Esophagus mucosa (tissue), 1 donor: ENCODE data around the gene SPACA4. TPM values are rescaled to one million over a fixed set of nuclear protein-coding genes. Genes with fewer than 3 reads are reported as not detected.
"Not testable (repeated sequence)": the region's sequence is repeated elsewhere in the genome, so short reads cannot be mapped to it uniquely, and the experiment has no call there.

Source experiments
- ATAC-seq: fragments of 200-7000 bp; cut with Tn5 transposase; one replicate; pipeline ENCODE4 v1.9.1; 2020
- total RNA-seq: library from RNA; stranded (reverse); gene quantifications from one replicate; pipeline ENCODE4 v1.2.4, GENCODE V29; 2023
- donor health status: DM: yes; HTN: yes; CAD: no.

Gene SPACA4, protein sequence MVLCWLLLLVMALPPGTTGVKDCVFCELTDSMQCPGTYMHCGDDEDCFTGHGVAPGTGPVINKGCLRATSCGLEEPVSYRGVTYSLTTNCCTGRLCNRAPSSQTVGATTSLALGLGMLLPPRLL
- total RNA-seq, result 0.64 TPM

DNA sequence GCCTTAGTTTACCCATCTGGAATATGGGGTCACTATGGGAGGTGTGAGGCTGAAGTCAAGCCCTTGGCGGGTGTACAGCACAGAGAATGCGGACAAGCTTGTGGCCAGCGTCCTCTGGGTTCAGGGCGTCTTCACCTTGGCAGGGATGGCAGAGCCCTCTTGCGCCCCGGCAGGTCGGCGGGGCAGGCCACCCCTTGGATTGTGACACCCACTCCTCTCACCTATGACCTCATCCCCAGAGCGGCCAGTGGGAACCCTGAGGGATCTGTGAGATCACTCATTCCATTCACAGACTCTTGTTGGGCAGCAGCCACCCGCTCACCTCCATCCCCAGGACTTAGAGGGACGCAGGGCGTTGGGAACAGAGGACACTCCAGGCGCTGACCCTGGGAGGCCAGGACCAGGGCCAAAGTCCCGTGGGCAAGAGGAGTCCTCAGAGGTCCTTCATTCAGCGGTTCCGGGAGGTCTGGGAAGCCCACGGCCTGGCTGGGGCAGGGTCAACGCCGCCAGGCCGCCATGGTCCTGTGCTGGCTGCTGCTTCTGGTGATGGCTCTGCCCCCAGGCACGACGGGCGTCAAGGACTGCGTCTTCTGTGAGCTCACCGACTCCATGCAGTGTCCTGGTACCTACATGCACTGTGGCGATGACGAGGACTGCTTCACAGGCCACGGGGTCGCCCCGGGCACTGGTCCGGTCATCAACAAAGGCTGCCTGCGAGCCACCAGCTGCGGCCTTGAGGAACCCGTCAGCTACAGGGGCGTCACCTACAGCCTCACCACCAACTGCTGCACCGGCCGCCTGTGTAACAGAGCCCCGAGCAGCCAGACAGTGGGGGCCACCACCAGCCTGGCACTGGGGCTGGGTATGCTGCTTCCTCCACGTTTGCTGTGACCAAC, at the start of gene SPACA4:
SPACA4 (plus strand) TSS at position 280 of the 896 bp plus-strand sequence; CDS start at position 517, 237 bp downstream.
- peak; percentile 15 for ATAC-seq

DNA sequence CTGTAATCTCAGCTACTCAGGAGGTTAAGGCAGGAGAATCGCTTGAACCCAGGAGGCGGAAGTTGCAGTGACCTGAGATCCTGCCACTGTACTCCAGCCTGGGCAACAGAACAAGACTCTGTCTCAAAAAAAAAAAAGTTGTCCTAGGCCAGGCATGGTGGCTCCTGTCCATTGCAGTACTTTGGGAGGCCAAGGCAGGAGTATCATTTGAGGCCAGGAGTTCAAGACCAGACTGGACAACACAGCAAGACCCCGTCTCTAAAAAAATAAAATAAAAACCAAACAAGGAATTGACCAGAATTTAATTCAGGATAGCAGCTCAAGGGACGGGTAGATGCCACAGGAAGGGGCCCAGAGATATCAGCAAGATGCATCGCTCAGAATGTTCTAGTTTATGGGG, 49.7 kb upstream of the SPACA4 start:
- ATAC-seq, result no peak

DNA sequence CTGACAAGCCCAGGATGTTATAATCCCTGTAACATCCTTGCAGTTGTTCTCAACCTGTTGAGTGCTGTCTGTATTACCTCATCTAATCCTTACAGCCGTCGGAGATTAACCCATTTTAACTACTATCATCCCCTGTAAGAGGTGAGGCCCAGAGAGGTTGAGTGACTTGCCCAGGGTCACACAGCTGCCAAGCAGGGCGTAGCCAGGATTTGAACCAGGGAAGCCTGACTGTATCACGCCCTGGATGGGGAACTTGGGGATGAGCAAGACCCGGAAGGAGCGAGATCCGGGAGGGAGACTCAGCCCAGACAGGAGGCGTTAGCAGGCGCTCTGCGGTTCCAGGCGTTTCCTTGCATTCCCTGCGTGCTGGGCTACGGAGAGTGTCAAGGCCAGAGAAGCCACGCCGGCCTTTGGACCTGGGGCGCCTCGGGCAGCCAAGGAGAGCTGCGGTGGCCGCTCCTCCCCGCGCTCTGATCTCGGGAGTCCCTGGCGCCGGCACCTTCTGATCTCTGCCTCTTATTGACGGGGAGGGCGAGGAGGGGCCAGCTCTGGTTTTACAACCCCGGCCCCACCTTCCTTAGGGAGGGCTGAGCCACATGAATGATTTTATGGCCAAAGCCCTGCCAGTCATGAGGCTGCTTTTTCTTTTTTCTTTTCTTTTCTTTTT, 48.4 kb upstream of the SPACA4 start:
- ATAC-seq, result peak; percentile 88

DNA sequence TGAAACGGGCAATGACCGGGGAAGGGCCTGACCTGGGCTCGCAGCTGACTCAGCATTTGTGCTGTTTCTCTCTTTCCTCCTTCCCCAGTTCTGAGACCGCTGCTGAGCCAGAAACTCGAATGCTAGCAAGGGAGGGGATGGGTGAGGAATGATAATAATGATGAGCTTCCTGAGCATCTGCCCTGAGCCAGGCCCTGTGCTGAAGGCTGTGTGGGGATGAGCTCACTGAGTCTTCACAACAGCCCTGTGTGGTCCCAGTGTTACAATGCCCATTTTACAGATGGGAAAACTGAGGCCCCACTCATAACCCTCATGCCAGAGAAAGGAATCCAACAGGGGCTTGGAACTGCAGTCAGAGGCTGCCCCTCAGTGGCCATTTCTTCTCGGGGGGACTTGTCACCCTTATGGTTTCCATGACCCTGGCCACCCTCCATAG, 46.4 kb upstream of the SPACA4 start:
- ATAC-seq, result no peak

DNA sequence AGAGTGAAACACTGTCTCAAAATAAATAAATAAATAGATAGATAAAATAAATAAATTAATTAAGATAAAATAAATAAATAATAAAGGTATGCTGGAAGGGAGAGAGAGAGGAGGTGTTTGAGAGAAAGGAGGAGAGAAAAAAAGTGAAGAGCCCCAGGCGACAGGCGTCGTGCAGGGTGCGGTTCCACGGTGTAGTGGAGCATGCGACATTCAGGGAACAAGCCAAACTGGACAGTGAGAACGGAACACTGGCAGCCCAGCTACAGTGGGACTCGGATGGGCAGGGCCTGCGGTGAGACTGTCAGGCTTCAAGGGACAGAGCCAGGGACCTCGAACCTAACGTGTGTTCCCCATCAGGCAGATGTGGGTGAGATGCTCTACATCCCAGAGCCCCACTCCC, 45.1 kb upstream of the SPACA4 start:
- ATAC-seq, result no peak

DNA sequence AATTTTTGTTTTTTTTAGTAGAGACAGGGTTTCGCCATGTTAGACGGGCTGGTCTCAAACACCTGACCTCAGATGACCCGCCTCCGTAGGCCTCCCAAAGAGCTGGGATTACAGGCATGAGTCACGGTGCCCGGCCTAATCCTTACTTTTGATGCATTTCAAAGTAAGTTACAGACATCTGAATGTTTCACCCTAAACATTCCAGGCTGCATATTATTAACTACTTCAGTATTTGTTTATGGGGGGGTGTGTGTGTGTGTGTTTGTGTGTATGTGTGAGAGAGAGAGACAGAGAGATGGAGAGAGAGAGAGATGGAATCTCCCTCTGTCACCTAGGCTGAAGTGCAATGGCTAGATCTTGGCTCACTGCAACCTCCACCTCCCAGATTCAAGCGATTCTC, 41.5 kb upstream of the SPACA4 start:
- ATAC-seq, result peak; percentile 59

DNA sequence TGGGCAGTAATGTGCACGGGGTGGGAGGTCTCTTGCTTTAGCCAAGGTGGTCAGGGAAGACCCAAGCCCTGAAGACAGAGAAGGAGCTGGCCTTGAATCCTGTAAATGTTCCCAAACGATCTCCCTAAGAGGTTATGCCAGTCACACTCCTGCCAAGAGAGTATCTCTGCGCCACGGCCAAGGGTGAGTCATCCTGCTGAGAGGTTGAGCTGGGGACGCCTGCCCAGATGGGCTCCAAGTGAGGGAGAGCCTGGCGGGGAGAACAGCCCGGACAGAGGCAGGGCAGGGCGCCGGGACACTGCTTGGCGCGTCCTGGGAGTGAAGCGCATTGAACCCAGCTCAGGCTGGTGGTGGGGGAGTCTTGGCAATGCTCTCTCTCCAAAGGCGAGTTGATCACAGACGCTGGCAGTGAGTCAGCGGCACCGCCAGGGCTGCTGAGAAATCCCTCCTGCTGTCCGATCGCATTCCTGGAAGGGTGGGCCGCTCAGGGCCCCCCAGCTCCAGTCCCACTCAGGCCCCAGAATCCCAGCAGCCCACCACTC, 38.1 kb upstream of the SPACA4 start:
- ATAC-seq, result peak; percentile 85

DNA sequence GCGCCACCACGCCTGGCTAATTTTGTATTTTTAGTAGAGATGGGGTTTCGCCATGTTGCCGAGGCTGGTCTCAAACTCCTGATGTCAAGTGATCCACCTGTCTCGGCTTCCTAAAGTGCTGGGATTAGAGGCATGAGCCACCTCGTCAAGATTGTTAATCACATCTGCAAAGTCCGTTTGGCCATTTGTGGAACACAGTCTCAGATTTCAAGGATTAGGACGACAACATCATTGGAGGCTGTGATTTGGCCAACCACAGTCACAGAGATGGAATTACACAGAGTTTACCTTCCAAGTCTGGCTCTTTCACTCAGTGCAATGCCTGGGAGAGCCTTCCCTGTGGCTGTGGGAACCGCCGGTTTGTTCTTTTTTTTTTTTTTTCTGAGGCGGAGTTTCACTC, 36.7 kb upstream of the SPACA4 start:
- ATAC-seq, result no peak

DNA sequence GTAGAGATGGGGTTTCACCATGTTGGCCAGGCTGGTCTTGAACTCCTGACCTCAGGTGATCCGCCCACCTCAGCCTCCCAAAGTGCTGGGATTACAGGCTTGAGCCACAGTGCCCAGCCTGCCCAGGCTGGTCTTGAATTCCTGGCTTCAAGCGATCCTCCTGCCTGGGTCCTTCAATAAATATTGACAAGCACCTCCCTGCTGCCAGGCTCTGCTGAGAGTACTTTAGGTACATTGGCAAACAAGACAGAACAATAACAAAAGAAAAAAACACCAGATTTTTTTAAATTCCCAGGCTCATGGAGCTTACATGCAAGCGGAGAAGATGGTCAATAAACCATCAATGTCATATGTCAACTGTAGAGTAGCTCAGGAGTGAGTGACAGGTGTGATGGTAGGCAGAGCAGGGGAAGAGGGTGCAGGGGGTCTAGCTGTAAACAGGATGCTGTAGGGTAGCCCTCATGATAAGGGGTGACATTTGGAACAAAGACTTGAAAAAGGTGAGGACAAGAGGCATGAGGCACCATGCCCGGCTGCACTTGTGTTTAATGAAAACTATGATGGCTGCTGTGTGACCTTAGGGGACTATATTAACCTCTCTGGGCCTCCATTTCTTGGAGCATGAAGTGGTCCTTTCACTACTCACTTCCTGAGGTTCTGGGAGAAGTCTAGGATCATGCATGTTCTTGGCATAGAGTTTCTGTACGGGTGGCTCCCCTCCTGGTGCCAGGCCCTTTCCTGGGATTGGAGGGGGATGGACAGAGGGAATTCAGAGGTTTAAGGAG, 35.0 kb upstream of the SPACA4 start:
- no peak for ATAC-seq

DNA sequence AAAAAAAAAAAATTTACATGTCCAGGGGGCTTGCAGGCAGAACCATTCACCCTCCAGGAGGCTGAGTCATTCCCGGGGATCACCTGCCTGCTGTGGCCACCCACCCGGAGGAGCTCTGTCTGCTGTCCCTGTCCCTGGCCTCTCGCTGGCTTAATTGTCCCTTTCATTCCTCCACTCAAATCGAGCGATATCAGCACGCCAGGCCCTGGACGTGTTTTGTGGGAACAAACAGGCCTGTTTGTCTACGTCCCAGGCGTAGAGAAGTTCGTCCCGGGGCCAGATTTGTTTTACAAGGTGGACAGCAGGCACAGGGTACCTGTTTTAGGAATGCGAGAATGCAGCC, 33.4 kb upstream of the SPACA4 start:
- no peak for ATAC-seq

DNA sequence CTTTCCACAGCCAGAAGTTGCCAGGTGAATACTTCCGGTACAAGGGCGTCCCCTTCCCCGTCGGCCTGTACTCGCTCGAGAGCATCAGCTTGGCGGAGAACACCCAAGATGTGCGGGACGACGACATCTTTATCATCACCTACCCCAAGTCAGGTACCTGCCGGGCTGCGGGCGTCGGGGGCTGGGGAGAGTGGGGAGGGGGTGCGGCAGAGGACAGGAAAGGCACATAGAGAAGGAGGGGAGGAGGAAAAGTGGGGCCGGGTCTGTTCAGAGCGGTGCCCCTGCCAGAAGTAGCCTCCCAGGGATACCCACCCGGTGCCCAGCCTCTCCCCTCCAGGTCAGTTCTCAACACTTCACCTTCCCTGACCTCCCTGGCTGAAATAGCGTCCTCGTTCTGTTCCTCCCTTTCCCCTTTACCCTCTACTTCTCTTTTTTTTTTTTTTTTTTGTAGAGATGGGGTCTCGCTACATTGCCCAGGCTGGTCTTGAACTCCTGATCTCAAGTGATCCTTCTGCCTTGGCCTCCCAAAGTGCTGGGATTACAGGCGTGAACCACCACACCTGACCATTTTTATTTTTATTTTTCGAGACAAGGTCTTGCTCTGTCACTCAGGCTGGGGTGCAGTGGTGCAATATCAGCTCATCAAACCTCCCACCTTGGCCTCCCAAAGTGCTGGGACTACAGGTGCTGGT, 30.5 kb upstream of the SPACA4 start:
- ATAC-seq, result no peak

DNA sequence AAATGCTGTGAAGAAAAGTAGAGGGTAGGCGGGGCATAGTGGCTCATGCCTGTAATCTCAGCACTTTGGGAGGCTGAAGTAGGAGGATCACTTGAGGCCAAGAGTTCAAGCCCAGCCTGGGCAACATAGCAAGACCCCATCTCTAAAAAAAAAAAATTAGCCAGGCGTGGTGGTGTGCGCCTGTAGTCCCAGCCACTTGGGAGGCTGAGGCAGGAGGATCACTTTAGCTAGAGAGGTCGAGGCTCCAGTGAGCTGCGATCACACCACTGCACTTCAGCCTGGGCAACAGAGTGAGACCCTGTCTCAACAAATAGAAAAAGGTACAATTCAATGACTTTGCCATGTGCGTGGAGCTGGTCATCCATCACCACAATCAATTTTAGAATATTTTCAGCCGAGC, 28.6 kb upstream of the SPACA4 start:
- not testable (repeated sequence) for ATAC-seq

DNA sequence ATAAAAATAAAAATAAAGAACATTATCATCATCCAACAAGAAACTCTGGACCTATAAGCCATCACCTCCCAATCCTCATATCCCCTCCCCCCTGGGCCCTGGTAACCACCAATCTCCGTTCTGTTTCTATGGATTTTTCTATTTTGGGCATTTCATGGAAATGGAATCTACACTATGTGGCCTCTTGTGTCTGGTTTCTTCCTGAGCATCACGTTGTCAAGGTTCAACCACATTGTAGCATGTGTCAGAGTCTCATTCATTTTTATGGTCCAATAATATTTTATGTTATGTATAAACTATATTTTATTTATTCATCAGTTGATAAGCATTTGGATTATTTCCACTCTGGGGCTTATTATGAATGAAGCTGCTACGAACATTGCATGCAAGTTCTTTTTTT, 27.7 kb upstream of the SPACA4 start:
- ATAC-seq, result no peak

DNA sequence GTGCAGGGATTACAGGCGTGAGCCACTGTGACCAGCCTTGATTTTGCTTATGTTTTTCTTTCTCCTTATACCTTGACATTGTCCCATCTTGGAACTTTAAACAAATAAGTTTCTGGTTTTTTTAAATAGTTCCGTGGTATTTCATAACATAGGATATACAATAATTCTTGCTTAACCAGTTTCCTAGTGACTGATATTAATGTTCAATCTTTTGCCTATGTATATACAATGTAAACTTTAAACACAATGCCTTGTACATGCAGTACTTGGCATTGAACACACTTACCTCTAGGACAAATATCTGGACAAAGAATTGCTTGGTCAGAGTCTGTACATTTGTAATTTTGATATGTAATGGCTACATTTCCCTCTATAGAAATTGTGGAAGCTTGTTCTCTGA, 24.4 kb upstream of the SPACA4 start:
- ATAC-seq, result peak; percentile 49

DNA sequence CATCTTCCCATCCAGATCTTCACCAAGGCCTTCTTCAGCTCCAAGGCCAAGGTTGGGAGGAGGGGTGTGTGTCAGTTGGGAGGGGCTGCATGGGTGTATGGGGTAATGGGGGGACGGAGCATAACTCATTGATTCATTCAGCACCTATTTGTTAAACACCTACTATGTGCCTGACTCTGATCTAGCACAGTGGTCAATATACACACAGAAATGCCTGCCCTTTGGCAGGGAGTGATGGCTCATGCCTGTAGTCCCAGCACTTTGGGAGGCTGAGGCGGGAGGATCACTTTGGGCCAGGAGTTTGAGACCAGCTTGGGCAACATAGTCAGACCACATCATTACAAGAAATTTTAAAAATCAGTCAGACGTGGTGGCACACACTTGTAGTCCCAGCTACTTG, 19.2 kb upstream of the SPACA4 start:
- no peak for ATAC-seq

DNA sequence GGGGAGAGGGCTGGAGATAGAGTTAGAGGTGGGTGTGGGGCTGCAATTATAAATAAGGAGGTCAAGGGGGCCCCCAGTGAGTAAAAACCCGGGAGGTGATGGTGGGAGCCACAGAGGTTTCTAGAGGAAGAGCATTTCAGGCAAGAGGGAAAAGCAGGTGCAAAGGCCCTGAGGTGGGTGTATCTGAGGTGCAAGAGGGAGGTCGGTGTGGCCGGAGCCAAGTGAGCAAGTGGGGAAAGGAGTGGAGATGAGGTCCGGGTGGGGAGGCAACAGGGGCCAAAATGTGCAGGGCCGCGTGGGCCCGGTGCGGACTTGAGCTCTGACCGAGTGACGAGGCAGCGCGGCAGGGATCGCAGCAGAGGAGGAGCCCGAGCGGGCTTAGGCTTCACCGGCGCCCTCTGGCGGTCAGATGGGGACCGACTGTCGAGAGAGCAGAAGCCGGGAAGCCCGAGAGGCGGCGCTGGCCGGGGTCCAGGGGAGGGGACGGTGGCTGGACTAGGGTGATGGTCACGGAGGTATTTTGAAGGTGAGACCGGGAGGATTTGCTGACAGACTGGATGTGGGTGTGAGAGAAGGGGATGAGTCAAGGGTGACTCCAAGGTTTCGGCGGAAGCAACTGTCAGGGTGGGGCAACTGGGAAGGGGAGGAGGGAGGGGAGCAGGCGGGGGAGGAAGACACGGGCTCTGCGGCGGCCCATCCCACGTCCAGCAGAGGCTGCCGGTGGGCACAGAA, 17.7 kb upstream of the SPACA4 start:
- peak; percentile 88 for ATAC-seq

DNA sequence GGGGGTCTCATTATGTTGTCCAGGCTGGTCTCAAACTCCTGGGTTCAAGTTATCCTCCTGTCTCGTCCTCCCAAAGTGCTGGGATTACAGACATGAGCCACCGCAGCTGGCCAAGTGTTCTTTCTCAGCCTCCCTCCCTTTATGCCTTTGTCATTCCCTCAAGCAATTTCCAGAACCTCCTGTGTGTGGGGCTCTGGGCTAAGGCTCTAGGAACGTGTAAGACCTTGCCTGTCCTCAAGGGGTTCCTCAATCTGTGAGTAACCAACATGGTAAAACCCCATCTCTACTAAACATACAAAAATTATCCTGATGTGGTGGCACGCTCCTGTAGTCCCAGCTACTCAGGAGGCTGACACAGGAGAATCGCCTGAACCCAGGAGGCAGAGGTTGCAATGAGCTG, 15.5 kb upstream of the SPACA4 start:
- ATAC-seq, result no peak

DNA sequence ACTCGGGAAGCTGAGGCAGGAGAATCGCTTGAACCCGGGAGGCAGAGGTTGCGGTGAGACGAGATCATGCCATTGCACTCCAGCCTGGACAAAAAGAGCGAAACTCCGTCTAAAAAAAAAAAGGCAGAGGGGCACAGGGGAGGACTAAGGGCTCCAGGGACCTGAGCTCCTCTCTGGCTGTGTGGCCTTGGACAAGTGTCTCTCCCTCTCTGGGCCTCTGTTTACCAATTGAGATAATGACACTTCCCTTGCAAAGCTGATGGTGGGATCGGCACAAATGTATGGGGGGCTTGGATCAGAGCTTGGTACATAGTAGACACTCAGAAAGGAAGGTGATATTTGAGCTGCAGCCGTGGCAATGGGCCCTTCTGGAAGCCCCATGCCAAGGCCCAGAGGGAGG, 11.4 kb upstream of the SPACA4 start:
- no peak for ATAC-seq

DNA sequence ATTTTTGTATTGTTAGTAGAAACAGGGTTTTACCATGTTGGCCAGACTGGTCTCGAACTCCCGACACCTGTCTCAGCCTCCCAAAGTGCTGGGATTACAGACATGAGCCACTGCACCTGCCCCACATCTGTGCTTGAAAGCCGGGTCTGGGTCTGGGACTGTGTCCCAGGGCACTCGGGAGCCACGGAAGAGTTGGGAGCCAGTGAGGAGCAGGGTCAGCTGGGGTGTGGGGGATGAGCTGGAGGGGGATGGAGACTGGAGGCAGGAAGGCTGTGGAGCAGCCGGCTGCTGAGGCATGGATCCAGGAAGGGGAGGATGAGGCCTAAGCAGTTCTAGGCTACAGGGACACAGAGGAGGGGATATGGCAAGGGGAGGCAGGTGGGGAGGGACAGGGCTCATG, 10.7 kb upstream of the SPACA4 start:
- ATAC-seq, result peak; percentile 14

DNA sequence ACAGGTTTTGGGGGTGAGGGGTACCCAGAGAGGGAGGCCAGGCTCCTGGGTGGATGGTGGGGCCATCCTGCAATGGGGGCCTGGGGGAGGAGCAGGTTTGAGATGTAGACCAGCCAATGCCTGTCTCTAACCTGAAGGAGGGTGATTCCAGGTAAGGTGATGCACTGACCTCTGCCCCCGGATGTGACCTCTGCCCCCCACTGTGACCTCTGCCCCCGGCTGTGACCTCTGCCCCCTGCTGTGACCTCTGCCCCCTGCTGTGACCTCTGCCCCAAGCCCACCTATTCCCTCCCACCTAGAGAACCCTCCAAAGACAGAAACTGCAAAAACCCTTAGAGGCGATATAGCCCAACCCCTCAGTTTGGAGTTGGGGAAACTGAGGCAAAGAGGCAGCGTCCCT, 10.3 kb upstream of the SPACA4 start:
- peak; percentile 3 for ATAC-seq
